ENCODE data around the gene TMEM134.

TMEM134 gene

DNA sequence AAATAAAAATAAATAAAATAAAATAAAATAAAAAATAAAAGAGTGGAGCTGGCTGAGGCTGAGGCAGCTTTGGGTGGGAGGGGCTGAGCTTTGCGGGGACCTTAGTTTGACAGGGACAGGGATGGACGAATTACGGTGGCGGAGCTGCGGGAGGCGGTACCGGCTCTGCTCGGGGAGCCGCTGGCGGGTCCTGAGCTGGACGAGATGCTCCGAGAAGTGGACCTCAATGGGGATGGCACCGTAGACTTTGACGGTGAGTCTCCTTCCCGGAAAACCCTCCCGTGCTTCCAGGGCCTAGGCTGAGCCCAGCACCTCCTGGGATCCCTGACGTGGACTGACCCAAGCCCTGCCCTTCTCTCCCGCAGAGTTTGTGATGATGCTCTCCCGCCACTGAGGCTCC is 10.8 kb downstream of the TMEM134 start:
- no peak for DNase-seq (ENCODE audit: low read depth in 2 of 2)

DNA sequence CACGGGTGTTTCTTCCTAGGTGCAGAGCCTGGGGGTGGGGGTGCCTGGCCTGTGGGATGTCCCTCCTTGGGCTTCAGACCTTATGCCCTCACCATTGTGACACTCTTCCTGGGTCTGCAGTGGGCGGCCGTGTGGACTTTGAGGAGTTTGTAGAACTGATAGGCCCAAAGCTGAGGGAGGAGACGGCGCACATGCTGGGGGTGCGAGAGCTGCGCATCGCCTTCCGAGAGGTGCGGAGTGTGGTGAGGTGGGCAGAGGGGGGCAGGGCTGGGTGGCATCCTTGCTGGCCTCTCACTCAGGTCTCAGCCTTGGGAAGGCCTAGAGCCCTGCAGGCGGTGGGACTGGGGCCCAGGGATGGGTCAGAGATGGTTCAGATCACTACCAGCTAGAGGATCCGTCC is 11.6 kb downstream of the TMEM134 start:
- no peak for DNase-seq (ENCODE audit: low read depth in 2 of 2)

DNA sequence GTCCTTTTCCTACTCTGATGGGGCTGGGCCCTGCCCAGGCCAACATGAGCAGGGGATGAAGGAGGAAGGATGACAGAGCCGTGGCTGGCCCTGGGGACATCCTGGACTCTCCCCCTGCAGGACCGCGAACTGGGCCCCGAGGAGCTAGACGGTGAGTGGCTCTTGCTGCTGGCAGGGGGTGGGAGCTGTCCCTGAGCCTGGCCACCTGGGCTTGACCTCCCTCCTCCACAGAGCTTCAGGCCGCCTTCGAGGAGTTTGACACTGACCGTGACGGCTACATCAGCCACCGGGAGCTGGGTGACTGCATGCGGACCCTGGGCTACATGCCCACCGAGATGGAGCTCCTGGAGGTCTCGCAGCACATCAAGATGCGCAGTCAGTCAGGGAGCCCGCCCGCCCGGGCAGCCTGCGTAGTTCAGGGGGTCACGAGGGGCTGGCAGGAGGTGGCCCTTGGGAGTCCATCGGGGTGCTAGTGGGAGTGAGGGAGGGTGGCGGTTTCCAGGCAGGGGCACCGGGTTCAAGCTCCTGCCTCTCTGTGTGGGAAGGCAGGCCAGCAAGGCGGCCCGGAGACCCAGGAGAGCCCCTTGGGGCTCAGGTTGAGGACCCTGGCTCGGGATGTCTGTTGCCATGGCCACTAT is 12.9 kb downstream of the TMEM134 start:
- DNase-seq (ENCODE audit: low read depth in 2 of 2) = no peak

DNA sequence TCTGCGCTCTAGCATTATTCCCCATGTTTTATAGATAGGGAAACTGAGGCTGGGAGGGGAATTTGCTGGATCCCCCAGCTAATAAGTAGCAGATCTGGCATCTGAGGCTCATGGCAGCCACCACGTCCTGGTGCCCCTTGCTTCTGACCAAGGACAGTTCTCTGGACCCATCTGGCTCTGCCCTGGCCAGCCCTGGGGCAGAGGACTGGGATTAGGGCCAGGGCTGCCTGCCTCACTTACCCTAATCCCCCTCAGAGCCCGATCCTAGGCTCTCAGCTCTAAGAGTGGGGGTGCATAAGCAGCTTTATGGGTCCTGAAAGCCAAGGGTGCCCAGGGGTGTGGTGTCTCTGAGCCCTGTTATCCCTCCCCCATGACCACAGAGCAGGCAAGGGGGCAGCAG is 14.0 kb downstream of the TMEM134 start, which contains the start of gene CABP4:
Gene CABP4 (plus strand): TSS at position 301 of the 400 bp plus-strand sequence. CDS start 70 bp downstream, at position 371.
- no peak for DNase-seq (ENCODE audit: low read depth in 2 of 2)

- DNase-seq (ENCODE audit: low read depth in 2 of 2) = no peak
Observed at GRCh38 chr11:67453816-67454732, 15.0 kb downstream of the TMEM134 start.

DNA sequence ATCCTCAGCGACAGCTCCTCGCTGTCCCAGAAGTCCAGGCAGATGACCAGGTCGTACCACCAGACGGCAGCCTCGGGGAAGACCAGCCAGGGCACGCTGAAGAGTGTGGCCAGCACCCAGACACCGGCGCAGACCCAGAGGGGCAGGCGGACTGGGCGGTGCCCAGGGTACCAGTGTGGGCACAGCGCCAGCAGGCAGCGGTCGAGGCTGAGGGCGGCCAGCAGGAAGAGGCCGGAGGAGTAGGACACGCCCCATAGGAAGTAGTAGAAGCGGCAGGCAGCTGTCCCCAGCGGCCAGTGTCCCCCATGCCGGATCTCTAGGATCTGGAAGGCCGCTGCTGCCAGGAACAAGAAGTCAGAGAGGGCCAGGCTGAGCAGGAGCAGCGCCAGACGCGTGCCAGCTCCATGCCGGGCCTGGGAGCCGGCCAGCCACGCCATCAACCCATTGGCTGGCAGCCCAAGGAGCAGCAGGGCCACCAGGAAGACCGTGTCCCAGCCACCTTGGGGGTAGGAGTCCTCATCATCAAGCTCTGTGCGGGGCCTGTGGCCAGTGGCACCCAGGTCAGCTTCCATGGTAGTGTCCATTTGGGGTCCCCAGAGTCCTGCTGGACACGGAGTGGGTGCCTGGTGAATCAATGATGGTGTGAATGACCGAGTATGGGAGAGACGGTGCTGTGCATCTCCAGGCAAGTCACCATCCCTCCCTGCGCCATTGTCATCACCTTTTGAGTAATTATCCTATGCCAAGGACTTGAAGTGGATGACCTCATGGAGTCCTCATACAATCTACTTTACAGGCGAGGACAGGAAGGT is 16.7 kb downstream of the TMEM134 start, which contains the start of gene GPR152:
Gene GPR152 (minus strand): TSS at position 589 of the 812 bp plus-strand sequence. CDS start 5 bp downstream, at position 584.
- DNase-seq (ENCODE audit: low read depth in 2 of 2) = no peak

- no peak for DNase-seq (ENCODE audit: low read depth in 2 of 2)
Observed at GRCh38 chr11:67451658-67451976, 17.4 kb downstream of the TMEM134 start.

- DNase-seq (ENCODE audit: low read depth in 2 of 2) = no peak
Observed at GRCh38 chr11:67450796-67451657, 18.0 kb downstream of the TMEM134 start.

GRCh38 chr11:67449116-67449844 is 19.8 kb downstream of the TMEM134 start:
- no peak for DNase-seq (ENCODE audit: low read depth in 2 of 2)

DNA sequence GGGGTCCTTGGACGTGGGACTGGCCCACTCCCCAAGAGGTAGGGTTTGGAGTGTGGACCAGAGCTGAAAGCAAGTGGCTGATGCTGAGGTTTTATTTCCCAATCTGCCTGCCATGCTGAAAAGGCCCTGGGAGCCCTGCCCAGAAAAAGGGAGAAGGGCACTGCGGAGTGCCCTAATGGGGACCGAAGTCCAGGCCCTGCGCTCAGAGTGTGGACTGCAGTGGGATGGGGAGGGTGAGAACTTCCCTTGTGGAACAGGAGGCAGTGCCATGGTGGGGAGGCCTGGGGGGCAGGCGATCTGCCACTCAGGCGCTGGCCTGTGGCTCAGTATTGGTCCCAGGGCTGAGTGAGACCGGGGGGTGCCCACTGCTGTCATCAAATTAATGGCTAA is 20.8 kb downstream of the TMEM134 start:
- no peak for DNase-seq (ENCODE audit: low read depth in 2 of 2)

GRCh38 chr11:67445515-67445914 is 23.5 kb downstream of the TMEM134 start:
- DNase-seq (ENCODE audit: low read depth in 2 of 2) = no peak

DNA sequence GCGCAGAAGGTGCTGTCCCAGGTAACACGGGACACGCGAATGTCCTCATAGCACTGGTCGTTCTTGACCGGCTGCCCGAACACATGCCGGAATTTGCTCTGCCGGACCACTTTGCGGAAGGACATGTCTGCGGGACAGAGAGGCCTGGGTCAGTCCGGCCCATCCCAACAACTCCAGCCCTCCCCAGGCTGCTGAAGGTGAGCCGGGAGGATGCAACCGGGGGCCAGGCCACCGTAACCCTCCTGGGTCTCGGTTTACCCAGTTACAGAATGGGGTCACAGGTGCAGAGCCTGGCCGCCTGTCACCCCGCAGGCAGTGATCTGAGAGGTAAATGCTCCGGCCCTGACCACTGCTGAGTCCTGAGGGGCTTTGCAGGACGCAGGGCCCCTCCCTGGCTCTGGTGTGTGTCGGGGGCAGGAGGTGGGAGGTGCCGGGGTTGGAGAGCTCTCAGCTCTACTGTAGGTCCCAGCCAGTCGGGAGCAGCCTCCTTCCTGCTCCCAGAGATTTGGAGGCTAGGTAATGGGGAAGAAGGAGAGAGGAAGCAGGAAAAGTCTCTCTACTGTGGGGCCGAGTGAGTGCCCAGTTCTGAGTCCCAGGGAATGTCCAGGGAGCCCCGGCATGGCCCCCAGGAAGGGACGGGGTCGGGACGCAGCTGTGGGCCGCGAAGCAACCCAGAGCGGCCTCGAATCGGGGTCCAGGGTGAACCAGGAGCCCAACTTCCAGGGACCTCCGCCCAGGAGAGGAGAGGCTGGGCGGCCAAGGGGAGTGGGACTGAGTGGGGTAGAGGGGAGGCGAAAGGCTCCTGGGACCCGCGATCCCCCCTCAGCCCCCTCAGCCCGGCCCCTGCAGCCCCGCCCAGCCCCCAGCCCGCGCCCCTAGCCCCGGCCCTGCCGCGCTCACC is 26.3 kb downstream of the TMEM134 start:
- no peak for DNase-seq (ENCODE audit: low read depth in 2 of 2)

GRCh38 chr11:67441731-67442351 is 27.2 kb downstream of the TMEM134 start:
- no peak for DNase-seq (ENCODE audit: low read depth in 2 of 2)

- DNase-seq (ENCODE audit: low read depth in 2 of 2) = no peak
Observed at GRCh38 chr11:67441098-67441563, 27.9 kb downstream of the TMEM134 start.

GRCh38 chr11:67440229-67441097 is 28.6 kb downstream of the TMEM134 start:
- no peak for DNase-seq (ENCODE audit: low read depth in 2 of 2)

- DNase-seq (ENCODE audit: low read depth in 2 of 2) = no peak
Observed at GRCh38 chr11:67439321-67440228, 29.5 kb downstream of the TMEM134 start.
